SK-N-SH (cell line): ENCODE data around the gene METTL26. TPM values are rescaled to one million over a fixed set of nuclear protein-coding genes. Genes with fewer than 3 reads are reported as not detected.
A peak's percentile ranks its signal among the peaks of the same experiment; 100 is the strongest.

Experiments
- CTCF ChIA-PET: fragments of 300-600, 350-600 bp; formaldehyde crosslinking; extraction: SDS; loops from one replicate; lab custom pipeline; 2021; lab: Yijun Ruan, JAX
- POLR2A ChIA-PET: fragments of 350-600 bp; sonication (Branson Sonifier 250); formaldehyde crosslinking; extraction: SDS; loops from one replicate; lab custom pipeline; 2020; ENCODE audit warnings: antibody characterized with exemption, inconsistent platforms; lab: Yijun Ruan, JAX
- DNase-seq: peaks from one replicate; pipeline ENCODE4 v3.0.0; 2012
- H2AFZ ChIP-seq: fragments of 200-600 bp; sonication (generic); 2 replicates; pipeline ENCODE4 v1.8.1; 2016; ENCODE audit warnings: antibody characterized with exemption, mild to moderate bottlenecking, low read depth
- H3F3A ChIP-seq: fragments of 200-600 bp; sonication (generic); replicated peaks from 2 replicates; pipeline ENCODE3; 2016; ENCODE audit warnings: antibody characterized with exemption, mild to moderate bottlenecking; ENCODE audit not compliant: insufficient read depth
- H3K27ac ChIP-seq, 2 experiments: fragments of 200-500 bp in 1 of 2; fragments of 200-600 bp in 1 of 2; sonication (Bioruptor generic) in 1 of 2; sonication (generic), shearing (Covaris generic) in 1 of 2; 2 replicates each; pipeline versions ENCODE4 v1.5.1 to v1.6.1; 2014 to 2016; ENCODE audit warnings: low read depth in 2 of 2, inconsistent platforms in 1 of 2, low read length in 1 of 2, mild to moderate bottlenecking in 1 of 2, mixed read lengths in 1 of 2
- H3K27me3 ChIP-seq: fragments of 200-600 bp; sonication (generic), shearing (Covaris generic); 2 replicates; pipeline ENCODE4 v1.6.1; 2016; ENCODE audit warnings: mixed run types; ENCODE audit not compliant: insufficient read depth
- H3K36me3 ChIP-seq, 2 experiments: fragments of 200-500 bp in 1 of 2; fragments of 200-600 bp in 1 of 2; sonication (Bioruptor generic) in 1 of 2; sonication (generic) in 1 of 2; replicated peaks in 1 of 2; 2 replicates each; pipeline versions ENCODE3 to v1.5.1; 2014 to 2016; ENCODE audit warnings: low read length in 1 of 2, mild to moderate bottlenecking in 1 of 2; ENCODE audit not compliant: insufficient read depth in 2 of 2, control insufficient read depth in 1 of 2
- H3K4me1 ChIP-seq, 2 experiments: fragments of 200-500 bp in 1 of 2; fragments of 200-600 bp in 1 of 2; sonication (Bioruptor generic) in 1 of 2; sonication (generic), shearing (Covaris generic) in 1 of 2; 2 replicates each; pipeline versions ENCODE4 v1.5.1 to v1.6.1; 2014 to 2016; ENCODE audit warnings: low read depth in 1 of 2, low read length in 1 of 2, mixed run types in 1 of 2; ENCODE audit not compliant: insufficient read depth in 2 of 2, control insufficient read depth in 1 of 2
- H3K4me2 ChIP-seq: fragments of 200-600 bp; sonication (generic), shearing (Covaris generic); 2 replicates; pipeline ENCODE4 v1.6.1; 2017; ENCODE audit warnings: mixed run types
- H3K4me3 ChIP-seq, 2 experiments: fragments of 200-500 bp in 1 of 2; fragments of 200-600 bp in 1 of 2; sonication (Bioruptor generic) in 1 of 2; sonication (generic), shearing (Covaris generic) in 1 of 2; 2 replicates each; pipeline versions ENCODE4 v1.5.1 to v1.8.1; 2014 to 2016; ENCODE audit warnings: low read depth in 2 of 2, inconsistent platforms in 1 of 2, low read length in 1 of 2, mild to moderate bottlenecking in 1 of 2, mixed read lengths in 1 of 2, moderate library complexity in 1 of 2
- H3K79me2 ChIP-seq: fragments of 200-600 bp; sonication (generic); 2 replicates; pipeline ENCODE4 v1.8.1; 2017; ENCODE audit warnings: mild to moderate bottlenecking; ENCODE audit not compliant: insufficient read depth
- H3K9ac ChIP-seq: fragments of 200-600 bp; sonication (generic); 2 replicates; pipeline ENCODE4 v1.6.1; 2017; ENCODE audit warnings: mixed run types
- H3K9me2 ChIP-seq: fragments of 200-600 bp; sonication (generic); 2 replicates; pipeline ENCODE4 v1.6.1; 2017; ENCODE audit warnings: mixed run types
- H3K9me3 ChIP-seq: fragments of 200-600 bp; sonication (generic); 2 replicates; pipeline ENCODE4 v1.6.1; 2017; ENCODE audit warnings: mixed run types, mild to moderate bottlenecking, moderate library complexity
- H4K20me1 ChIP-seq: fragments of 200-600 bp; sonication (generic); 2 replicates; pipeline ENCODE4 v1.6.1; 2017; ENCODE audit warnings: mild to moderate bottlenecking, mixed run types; ENCODE audit not compliant: insufficient read depth
- CHD2 ChIP-seq: fragments of 150-350 bp; IDR thresholded peaks from 2 replicates; pipeline ENCODE4 v1.6.1; 2018; ENCODE audit warnings: low read length; ENCODE audit not compliant: partially characterized antibody
- EP300 ChIP-seq, 2 experiments: IDR thresholded peaks; 2 replicates each; pipeline versions ENCODE4 v1.4.0 to v1.6.1; 2012; ENCODE audit warnings: borderline replicate concordance in 1 of 2, low read depth in 1 of 2, low read length in 1 of 2
- GABPA ChIP-seq: IDR thresholded peaks from 2 replicates; pipeline ENCODE4 v1.4.0; 2012; ENCODE audit warnings: low read depth, mild to moderate bottlenecking
- MXI1 ChIP-seq: IDR thresholded peaks from 2 replicates; pipeline ENCODE4 v1.6.1; 2012; ENCODE audit warnings: mild to moderate bottlenecking, low read depth, low read length, improper control_type of control experiment
- NRF1 ChIP-seq: IDR thresholded peaks from 2 replicates; pipeline ENCODE4 v1.6.1; 2012; ENCODE audit warnings: low read depth, mild to moderate bottlenecking, low read length
- POLR2AphosphoS5 ChIP-seq: IDR thresholded peaks from 2 replicates; pipeline ENCODE4 v1.6.1; 2012; ENCODE audit warnings: low read depth, low read length
- SMC3 ChIP-seq: IDR thresholded peaks from 2 replicates; pipeline ENCODE4 v1.6.1; 2012; ENCODE audit warnings: low read depth, low read length, improper control_type of control experiment
- TAF1 ChIP-seq: IDR thresholded peaks from 2 replicates; pipeline ENCODE4 v1.6.1; 2012; ENCODE audit warnings: low read depth, mild to moderate bottlenecking, low read length, moderate library complexity, borderline replicate concordance
- WGBS: methylation state at CpG from one replicate; pipeline ENCODE4 v1.1.6; 2017; ENCODE audit warnings: low lambda C conversion rate; 5-methylcytosine and 5-hydroxymethylcytosine counted together
- polyA plus RNA-seq, 3 experiments: library from polyadenylated mRNA; depleted of rRNA; stranded (reverse); fragments of >200 nt; gene quantifications; 2 replicates each; pipeline ENCODE4 v1.2.3, GENCODE V29; 2012
- TF ChIP-seq, protein P1 (sequence below): fragments of 150-350 bp; IDR thresholded peaks from 2 replicates; pipeline ENCODE4 v1.6.1; 2016; ENCODE audit warnings: mild to moderate bottlenecking, low read depth, low read length
- TF ChIP-seq, protein P2 (sequence below): IDR thresholded peaks from 2 replicates; pipeline ENCODE4 v1.4.0; 2012; ENCODE audit warnings: low read depth
- TF ChIP-seq, protein P3 (sequence below): IDR thresholded peaks from 2 replicates; pipeline ENCODE4; 2012
- TF ChIP-seq, protein P4 (sequence below): IDR thresholded peaks from 2 replicates; pipeline ENCODE4 v1.6.1; 2012; ENCODE audit warnings: mild to moderate bottlenecking, low read depth, low read length, moderate library complexity

METTL26 gene
- polyA plus RNA-seq, 1 of the 3 experiments (the other 2 are of a cell fraction) = 167 TPM

DNA sequence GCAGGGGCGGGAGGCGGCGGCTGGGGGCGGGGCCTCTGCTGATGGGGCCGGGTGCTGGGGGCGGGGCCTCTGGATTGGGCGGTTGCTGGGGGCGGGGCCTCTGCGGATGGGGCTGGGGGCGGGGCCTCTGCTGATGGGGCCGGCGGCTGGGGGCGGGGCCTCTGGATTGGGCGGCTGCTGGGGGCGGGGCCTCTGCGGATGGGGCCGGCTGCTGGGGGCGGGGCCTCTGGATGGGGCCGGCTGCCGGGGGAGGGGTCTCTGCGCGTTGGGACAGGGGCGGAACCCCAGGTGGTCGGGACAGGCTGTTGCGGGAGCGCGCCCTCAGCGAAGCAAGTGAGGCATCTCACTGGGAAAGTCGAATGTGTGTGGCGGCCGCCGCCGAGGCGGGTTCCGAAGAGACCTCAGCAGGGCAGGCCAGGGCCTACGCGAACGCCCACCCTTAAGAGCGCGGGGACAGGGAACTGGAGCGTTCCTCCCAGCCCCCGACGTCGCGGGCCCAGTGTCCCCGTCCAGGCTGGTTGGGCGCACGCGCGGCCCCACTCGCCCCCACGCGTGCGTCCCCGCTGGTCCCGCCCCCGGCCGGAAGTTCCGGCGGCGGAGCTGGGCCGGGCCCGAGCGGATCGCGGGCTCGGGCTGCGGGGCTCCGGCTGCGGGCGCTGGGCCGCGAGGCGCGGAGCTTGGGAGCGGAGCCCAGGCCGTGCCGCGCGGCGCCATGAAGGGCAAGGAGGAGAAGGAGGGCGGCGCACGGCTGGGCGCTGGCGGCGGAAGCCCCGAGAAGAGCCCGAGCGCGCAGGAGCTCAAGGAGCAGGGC lies 43.9 kb upstream of the METTL26 start, which contains the start of gene STUB1:
TSS of gene STUB1 (plus strand) at position 597 of the 811 bp plus-strand sequence. CDS start at position 713, 116 bp downstream.
- Histone ChIP-seq H3K9ac (peak within 1 kb of the TSS; percentile 80), H3K9me2 (no peaks in the 10 kb centered on the region), H3K79me2 (peaks cover 34% of the 10 kb centered on the region), H3K9me3 (no peaks in the 10 kb centered on the region)
- POLR2A ChIA-PET = interaction anchor here (0.8 to 2.2 kb wide), 12 partner anchors 10 to 44 kb away, joined by 3 to 12 read pairs (median 3); partner anchors contain the start of genes METTL26, RHOT2, WDR24 and WDR90
- TF ChIP-seq MXI1 (peak; percentile 28; the same call in 1 of the 2 replicates), TAF1 (peak; percentile 41; the same call in 1 of the 2 replicates), NRF1 (peak; percentile 75), POLR2AphosphoS5 (peak; percentile 73), SMC3 (no peak), CHD2 (peak; percentile 22), EP300 (IDR thresholded peaks at IDR 0.05; ENCODE audit: borderline replicate concordance in 1 of 2, low read depth in 1 of 2, low read length in 1 of 2) (peak in 1 of 2 experiments; percentile 34; a peak in 1 of 4 replicates), GABPA (peak; percentile 79)
- TF ChIP-seq, protein P1, sequence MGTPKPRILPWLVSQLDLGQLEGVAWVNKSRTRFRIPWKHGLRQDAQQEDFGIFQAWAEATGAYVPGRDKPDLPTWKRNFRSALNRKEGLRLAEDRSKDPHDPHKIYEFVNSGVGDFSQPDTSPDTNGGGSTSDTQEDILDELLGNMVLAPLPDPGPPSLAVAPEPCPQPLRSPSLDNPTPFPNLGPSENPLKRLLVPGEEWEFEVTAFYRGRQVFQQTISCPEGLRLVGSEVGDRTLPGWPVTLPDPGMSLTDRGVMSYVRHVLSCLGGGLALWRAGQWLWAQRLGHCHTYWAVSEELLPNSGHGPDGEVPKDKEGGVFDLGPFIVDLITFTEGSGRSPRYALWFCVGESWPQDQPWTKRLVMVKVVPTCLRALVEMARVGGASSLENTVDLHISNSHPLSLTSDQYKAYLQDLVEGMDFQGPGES = no peak
- TF ChIP-seq, protein P2, sequence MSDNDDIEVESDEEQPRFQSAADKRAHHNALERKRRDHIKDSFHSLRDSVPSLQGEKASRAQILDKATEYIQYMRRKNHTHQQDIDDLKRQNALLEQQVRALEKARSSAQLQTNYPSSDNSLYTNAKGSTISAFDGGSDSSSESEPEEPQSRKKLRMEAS = peak; percentile 67
- TF ChIP-seq, protein P3, sequence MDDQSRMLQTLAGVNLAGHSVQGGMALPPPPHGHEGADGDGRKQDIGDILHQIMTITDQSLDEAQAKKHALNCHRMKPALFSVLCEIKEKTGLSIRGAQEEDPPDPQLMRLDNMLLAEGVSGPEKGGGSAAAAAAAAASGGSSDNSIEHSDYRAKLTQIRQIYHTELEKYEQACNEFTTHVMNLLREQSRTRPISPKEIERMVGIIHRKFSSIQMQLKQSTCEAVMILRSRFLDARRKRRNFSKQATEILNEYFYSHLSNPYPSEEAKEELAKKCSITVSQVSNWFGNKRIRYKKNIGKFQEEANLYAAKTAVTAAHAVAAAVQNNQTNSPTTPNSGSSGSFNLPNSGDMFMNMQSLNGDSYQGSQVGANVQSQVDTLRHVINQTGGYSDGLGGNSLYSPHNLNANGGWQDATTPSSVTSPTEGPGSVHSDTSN = peak; percentile 22; the same call in 1 of the 2 replicates
- TF ChIP-seq, protein P4, sequence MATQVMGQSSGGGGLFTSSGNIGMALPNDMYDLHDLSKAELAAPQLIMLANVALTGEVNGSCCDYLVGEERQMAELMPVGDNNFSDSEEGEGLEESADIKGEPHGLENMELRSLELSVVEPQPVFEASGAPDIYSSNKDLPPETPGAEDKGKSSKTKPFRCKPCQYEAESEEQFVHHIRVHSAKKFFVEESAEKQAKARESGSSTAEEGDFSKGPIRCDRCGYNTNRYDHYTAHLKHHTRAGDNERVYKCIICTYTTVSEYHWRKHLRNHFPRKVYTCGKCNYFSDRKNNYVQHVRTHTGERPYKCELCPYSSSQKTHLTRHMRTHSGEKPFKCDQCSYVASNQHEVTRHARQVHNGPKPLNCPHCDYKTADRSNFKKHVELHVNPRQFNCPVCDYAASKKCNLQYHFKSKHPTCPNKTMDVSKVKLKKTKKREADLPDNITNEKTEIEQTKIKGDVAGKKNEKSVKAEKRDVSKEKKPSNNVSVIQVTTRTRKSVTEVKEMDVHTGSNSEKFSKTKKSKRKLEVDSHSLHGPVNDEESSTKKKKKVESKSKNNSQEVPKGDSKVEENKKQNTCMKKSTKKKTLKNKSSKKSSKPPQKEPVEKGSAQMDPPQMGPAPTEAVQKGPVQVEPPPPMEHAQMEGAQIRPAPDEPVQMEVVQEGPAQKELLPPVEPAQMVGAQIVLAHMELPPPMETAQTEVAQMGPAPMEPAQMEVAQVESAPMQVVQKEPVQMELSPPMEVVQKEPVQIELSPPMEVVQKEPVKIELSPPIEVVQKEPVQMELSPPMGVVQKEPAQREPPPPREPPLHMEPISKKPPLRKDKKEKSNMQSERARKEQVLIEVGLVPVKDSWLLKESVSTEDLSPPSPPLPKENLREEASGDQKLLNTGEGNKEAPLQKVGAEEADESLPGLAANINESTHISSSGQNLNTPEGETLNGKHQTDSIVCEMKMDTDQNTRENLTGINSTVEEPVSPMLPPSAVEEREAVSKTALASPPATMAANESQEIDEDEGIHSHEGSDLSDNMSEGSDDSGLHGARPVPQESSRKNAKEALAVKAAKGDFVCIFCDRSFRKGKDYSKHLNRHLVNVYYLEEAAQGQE = no peak; the same call in 1 of the 2 replicates
- TF ChIP-seq, all 33 proteins: peak for 9
- CTCF ChIA-PET = interaction anchor here (0.8 to 3.8 kb wide), 9 partner anchors 10 to 91 kb away, joined by 3 to 20 read pairs (median 4); partner anchors contain the start of genes ANTKMT, METRN, RHOT2 and WDR24
- 0 out of 2 replicates have a peak within 1 kb of the TSS, but pooled peaks have one; percentile 82 for H2AFZ ChIP-seq
- WGBS = 2% methylated on average over 20 of the region's 91 CpGs
- H3K27ac ChIP-seq = peak within 1 kb of the TSS; percentile 86 to 98
- peaks cover 13 to 26% of the 10 kb centered on the region in 2 experiments for H3K36me3 ChIP-seq
- H3K4me1 ChIP-seq = peaks cover 8 to 49% of the 10 kb centered on the region in 2 experiments; a peak in 2 of 4 replicates
- H3K27me3 ChIP-seq = no peaks in the 10 kb centered on the region
- H3K4me2 ChIP-seq = peak within 1 kb of the TSS; percentile 96
- H4K20me1 ChIP-seq = peaks cover 23% of the 10 kb centered on the region
- H3K4me3 ChIP-seq = peak within 1 kb of the TSS; percentile 78 to 96
- peaks cover 10% of the 10 kb centered on the region for H3F3A ChIP-seq
- DNase-seq = peak; percentile 96
